ENCODE data around the gene DNAJA3.
"Not testable (repeated sequence)": the region's sequence is repeated elsewhere in the genome, so short reads cannot be mapped to it uniquely, and the experiment has no call there.

DNAJA3 gene

GRCh38 chr16:4393240-4393600, 32.4 kb upstream of the DNAJA3 start:
- ATAC-seq: peak; percentile 30
- TF ChIP-seq ARNTL (CRISPR knock-in tag; IDR thresholded peaks at IDR 0.05; ENCODE audit: borderline replicate concordance, low read depth) (no peak), ZFP3 (CRISPR knock-in tag; IDR thresholded peaks at IDR 0.05) (no peak), ZFP30 (CRISPR knock-in tag; IDR thresholded peaks at IDR 0.05) (no peak), GLIS3 (CRISPR knock-in tag; IDR thresholded peaks at IDR 0.05) (no peak), PATZ1 (CRISPR knock-in tag; IDR thresholded peaks at IDR 0.05; ENCODE audit: borderline replicate concordance) (no peak), POU6F1 (CRISPR knock-in tag; IDR thresholded peaks at IDR 0.05; ENCODE audit: borderline replicate concordance, low read depth) (no peak), ZNF8 (CRISPR knock-in tag; IDR thresholded peaks at IDR 0.05) (no peak), RARB (CRISPR knock-in tag; IDR thresholded peaks at IDR 0.05) (no peak), CSDC2 (CRISPR knock-in tag; IDR thresholded peaks at IDR 0.05) (no peak)
- TF ChIP-seq, protein P1, sequence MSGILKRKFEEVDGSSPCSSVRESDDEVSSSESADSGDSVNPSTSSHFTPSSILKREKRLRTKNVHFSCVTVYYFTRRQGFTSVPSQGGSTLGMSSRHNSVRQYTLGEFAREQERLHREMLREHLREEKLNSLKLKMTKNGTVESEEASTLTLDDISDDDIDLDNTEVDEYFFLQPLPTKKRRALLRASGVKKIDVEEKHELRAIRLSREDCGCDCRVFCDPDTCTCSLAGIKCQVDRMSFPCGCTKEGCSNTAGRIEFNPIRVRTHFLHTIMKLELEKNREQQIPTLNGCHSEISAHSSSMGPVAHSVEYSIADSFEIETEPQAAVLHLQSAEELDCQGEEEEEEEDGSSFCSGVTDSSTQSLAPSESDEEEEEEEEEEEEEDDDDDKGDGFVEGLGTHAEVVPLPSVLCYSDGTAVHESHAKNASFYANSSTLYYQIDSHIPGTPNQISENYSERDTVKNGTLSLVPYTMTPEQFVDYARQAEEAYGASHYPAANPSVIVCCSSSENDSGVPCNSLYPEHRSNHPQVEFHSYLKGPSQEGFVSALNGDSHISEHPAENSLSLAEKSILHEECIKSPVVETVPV (CRISPR knock-in tag; IDR thresholded peaks at IDR 0.05): no peak
- TF ChIP-seq, protein P2, sequence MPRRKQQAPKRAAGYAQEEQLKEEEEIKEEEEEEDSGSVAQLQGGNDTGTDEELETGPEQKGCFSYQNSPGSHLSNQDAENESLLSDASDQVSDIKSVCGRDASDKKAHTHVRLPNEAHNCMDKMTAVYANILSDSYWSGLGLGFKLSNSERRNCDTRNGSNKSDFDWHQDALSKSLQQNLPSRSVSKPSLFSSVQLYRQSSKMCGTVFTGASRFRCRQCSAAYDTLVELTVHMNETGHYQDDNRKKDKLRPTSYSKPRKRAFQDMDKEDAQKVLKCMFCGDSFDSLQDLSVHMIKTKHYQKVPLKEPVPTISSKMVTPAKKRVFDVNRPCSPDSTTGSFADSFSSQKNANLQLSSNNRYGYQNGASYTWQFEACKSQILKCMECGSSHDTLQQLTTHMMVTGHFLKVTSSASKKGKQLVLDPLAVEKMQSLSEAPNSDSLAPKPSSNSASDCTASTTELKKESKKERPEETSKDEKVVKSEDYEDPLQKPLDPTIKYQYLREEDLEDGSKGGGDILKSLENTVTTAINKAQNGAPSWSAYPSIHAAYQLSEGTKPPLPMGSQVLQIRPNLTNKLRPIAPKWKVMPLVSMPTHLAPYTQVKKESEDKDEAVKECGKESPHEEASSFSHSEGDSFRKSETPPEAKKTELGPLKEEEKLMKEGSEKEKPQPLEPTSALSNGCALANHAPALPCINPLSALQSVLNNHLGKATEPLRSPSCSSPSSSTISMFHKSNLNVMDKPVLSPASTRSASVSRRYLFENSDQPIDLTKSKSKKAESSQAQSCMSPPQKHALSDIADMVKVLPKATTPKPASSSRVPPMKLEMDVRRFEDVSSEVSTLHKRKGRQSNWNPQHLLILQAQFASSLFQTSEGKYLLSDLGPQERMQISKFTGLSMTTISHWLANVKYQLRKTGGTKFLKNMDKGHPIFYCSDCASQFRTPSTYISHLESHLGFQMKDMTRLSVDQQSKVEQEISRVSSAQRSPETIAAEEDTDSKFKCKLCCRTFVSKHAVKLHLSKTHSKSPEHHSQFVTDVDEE (CRISPR knock-in tag; IDR thresholded peaks at IDR 0.05): no peak

GRCh38 chr16:4393850-4394249, 31.8 kb upstream of the DNAJA3 start:
- not testable (repeated sequence) for ATAC-seq

DNA sequence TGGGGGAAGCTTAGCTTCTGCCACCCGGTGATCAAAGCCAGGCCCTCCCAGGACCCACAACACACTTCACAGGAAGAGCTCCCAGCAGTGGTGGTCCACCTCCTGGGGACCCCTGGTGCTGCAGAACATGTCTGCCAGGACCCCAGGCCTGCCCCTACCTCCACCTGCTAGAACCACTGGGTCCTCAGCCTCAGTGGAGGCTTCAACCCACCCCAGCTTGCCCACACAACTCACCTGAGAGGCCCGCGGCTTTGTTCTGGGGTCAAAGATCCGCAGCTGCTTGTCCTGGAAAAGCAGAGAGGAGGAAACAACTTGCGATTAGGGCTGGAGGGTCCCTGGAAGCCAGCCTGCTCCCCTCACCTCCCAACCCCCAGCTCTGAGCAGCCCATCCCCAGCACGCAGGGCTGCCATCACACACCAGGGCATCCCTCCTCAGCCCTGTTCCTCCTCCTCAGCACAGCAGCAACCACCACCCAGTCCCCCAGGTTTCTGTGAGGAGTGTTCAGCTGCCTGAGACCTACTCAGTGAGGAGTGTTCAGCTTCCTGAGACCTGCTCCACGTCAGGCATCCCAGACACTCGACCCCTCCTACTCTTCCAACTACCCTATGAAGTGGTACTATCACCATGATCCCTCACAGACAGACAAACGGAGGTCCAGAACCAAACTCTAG, 30.5 kb upstream of the DNAJA3 start:
- no peak for ATAC-seq
- no peak for TF ChIP-seq ZC3H10 (CRISPR knock-in tag; IDR thresholded peaks at IDR 0.05)
- no peak for TF ChIP-seq PATZ1 (CRISPR knock-in tag; IDR thresholded peaks at IDR 0.05; ENCODE audit: borderline replicate concordance)
- no peak for TF ChIP-seq CSDC2 (CRISPR knock-in tag; IDR thresholded peaks at IDR 0.05)
- TF ChIP-seq, protein P3, sequence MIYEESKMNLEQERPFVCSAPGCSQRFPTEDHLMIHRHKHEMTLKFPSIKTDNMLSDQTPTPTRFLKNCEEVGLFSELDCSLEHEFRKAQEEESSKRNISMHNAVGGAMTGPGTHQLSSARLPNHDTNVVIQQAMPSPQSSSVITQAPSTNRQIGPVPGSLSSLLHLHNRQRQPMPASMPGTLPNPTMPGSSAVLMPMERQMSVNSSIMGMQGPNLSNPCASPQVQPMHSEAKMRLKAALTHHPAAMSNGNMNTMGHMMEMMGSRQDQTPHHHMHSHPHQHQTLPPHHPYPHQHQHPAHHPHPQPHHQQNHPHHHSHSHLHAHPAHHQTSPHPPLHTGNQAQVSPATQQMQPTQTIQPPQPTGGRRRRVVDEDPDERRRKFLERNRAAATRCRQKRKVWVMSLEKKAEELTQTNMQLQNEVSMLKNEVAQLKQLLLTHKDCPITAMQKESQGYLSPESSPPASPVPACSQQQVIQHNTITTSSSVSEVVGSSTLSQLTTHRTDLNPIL (CRISPR knock-in tag; IDR thresholded peaks at IDR 0.05; ENCODE audit: low read depth): no peak
- TF ChIP-seq, protein P1 (CRISPR knock-in tag; IDR thresholded peaks at IDR 0.05): no peak
- TF ChIP-seq ESRRG (CRISPR knock-in tag; IDR thresholded peaks at IDR 0.05): no peak
- no peak for TF ChIP-seq OSR1 (CRISPR knock-in tag; IDR thresholded peaks at IDR 0.05)
- no peak for TF ChIP-seq POU6F1 (CRISPR knock-in tag; IDR thresholded peaks at IDR 0.05; ENCODE audit: borderline replicate concordance, low read depth)
- TF ChIP-seq ZFP3 (CRISPR knock-in tag; IDR thresholded peaks at IDR 0.05): no peak
- no peak for TF ChIP-seq RARB (CRISPR knock-in tag; IDR thresholded peaks at IDR 0.05)
- TF ChIP-seq TOX (CRISPR knock-in tag; IDR thresholded peaks at IDR 0.05; ENCODE audit: borderline replicate concordance): no peak
- no peak for TF ChIP-seq ISL1 (CRISPR knock-in tag; IDR thresholded peaks at IDR 0.05)
- no peak for TF ChIP-seq BACH2 (CRISPR knock-in tag; IDR thresholded peaks at IDR 0.05; ENCODE audit: borderline replicate concordance)
- no peak for TF ChIP-seq PPARA (CRISPR knock-in tag; IDR thresholded peaks at IDR 0.05; ENCODE audit: borderline replicate concordance)
- TF ChIP-seq ZNF8 (CRISPR knock-in tag; IDR thresholded peaks at IDR 0.05): no peak
- TF ChIP-seq SNAI2 (CRISPR knock-in tag; IDR thresholded peaks at IDR 0.05): no peak
- TF ChIP-seq ARNTL (CRISPR knock-in tag; IDR thresholded peaks at IDR 0.05; ENCODE audit: borderline replicate concordance, low read depth): no peak
- TF ChIP-seq TCF4 (CRISPR knock-in tag; IDR thresholded peaks at IDR 0.05; ENCODE audit: borderline replicate concordance): no peak
- no peak for TF ChIP-seq ZNF565 (CRISPR knock-in tag; conservative IDR thresholded peaks at IDR 0.05; ENCODE audit: low read depth)
